HepG2 (cell line): ENCODE results near the gene ST8SIA3. TPM values are rescaled to one million over a fixed set of nuclear protein-coding genes. Genes with fewer than 3 reads are reported as not detected.

Experiments
- ATAC-seq: fragments of 200-7000 bp; cut with Tn5 transposase; 3 replicates; pipeline ENCODE4 v1.9.1; 2020; ENCODE audit warnings: mild to moderate bottlenecking, moderate library complexity
- BruUV-seq: library from RNA; stranded (reverse); fragments of 400-500 nt; replicated peaks from 2 replicates; lab custom pipeline; 2021; lab: Mats Ljungman, UMichigan
- CTCF ChIA-PET: fragments of 300-600 bp; formaldehyde crosslinking; extraction: SDS; loops from one replicate; lab custom pipeline; 2021; ENCODE audit warnings: low total read pairs, inconsistent platforms, low intra/inter-chr PET ratio; lab: Yijun Ruan, JAX
- POLR2A ChIA-PET: fragments of 350-600 bp; sonication (Branson Sonifier 250); formaldehyde crosslinking; loops from one replicate; lab custom pipeline; 2020; ENCODE audit warnings: antibody characterized with exemption, inconsistent platforms; lab: Yijun Ruan, JAX
- DNase-seq: peaks from one replicate; pipeline ENCODE4 v3.0.0-alpha.2; 2015; ENCODE audit warnings: low spot score
- FAIRE-seq: peaks from 3 replicates; lab custom pipeline; 2011; peaks lifted over from hg19 to GRCh38; lab: Jason Lieb, UNC
- H2AFZ ChIP-seq: one replicate; pipeline ENCODE4 v1.6.1; 2011; ENCODE audit warnings: low read length, inconsistent platforms
- H3K27ac ChIP-seq: fragments of 300-600 bp; 3 replicates; pipeline ENCODE4 v1.8.0; 2011; ENCODE audit warnings: mixed run types, mild to moderate bottlenecking, mixed read lengths, low read length, inconsistent platforms; ENCODE audit not compliant: insufficient read depth; ENCODE audit errors: extremely low read length
- H3K27me3 ChIP-seq, 2 experiments: fragments of 200-600 bp in 1 of 2; 2 replicates in 1 of 2; 3 replicates in 1 of 2; pipeline versions ENCODE4 v1.6.0 to v1.8.0; 2011; ENCODE audit warnings: low read length in 2 of 2, mild to moderate bottlenecking in 2 of 2, moderate library complexity in 2 of 2, inconsistent platforms in 1 of 2; ENCODE audit not compliant: insufficient read depth in 2 of 2, control insufficient read depth in 1 of 2
- H3K36me3 ChIP-seq, 2 experiments: fragments of 200-600 bp in 1 of 2; replicated peaks in 1 of 2; 2 replicates in 1 of 2; 3 replicates in 1 of 2; pipeline versions ENCODE4 v1.5.1 to v1.8.0; 2011; ENCODE audit warnings: low read length in 2 of 2, inconsistent platforms in 1 of 2; ENCODE audit not compliant: insufficient read depth in 2 of 2, control insufficient read depth in 1 of 2
- H3K4me1 ChIP-seq: 2 replicates; pipeline ENCODE4 v1.5.1; 2012; ENCODE audit warnings: low read length, inconsistent platforms; ENCODE audit not compliant: insufficient read depth
- H3K4me2 ChIP-seq: 2 replicates; pipeline ENCODE4 v1.6.0; 2011; ENCODE audit warnings: low read depth, low read length, inconsistent platforms
- H3K4me3 ChIP-seq, 3 experiments: fragments of 200-600 bp in 1 of 3; sonication (generic), shearing (Covaris generic) in 1 of 3; replicated peaks in 1 of 3; 2 replicates each; pipeline ENCODE4 v1.5.1; 2011 to 2016; ENCODE audit warnings: low read length in 3 of 3, inconsistent platforms in 2 of 3, low read depth in 2 of 3, mild to moderate bottlenecking in 2 of 3, control low read depth in 1 of 3, mixed read lengths in 1 of 3; ENCODE audit not compliant: insufficient read depth in 1 of 3
- H3K79me2 ChIP-seq: one replicate; pipeline ENCODE4 v1.6.1; 2011; ENCODE audit warnings: low read length, inconsistent platforms; ENCODE audit not compliant: insufficient read depth
- H3K9ac ChIP-seq: 2 replicates; pipeline ENCODE4 v1.6.0; 2011; ENCODE audit warnings: mild to moderate bottlenecking, low read depth, low read length, inconsistent platforms; ENCODE audit not compliant: insufficient read depth
- H3K9me3 ChIP-seq: 2 replicates; pipeline ENCODE4 v1.5.1; 2012; ENCODE audit warnings: mild to moderate bottlenecking, low read length
- H4K20me1 ChIP-seq: 2 replicates; pipeline ENCODE4 v1.6.0; 2011; ENCODE audit warnings: inconsistent platforms, mild to moderate bottlenecking, low read length, moderate library complexity; ENCODE audit not compliant: insufficient read depth
- HNRNPUL1 ChIP-seq: fragments of 200-400 bp; formaldehyde crosslinking; IDR thresholded peaks from 2 replicates; pipeline ENCODE4 v1.6.1; 2017; ENCODE audit warnings: low read depth, mild to moderate bottlenecking, low read length, moderate library complexity
- JUNB ChIP-seq: sonication (generic); formaldehyde crosslinking; IDR thresholded peaks from 2 replicates; pipeline ENCODE4 v1.8.0; 2022; ENCODE audit warnings: missing genetic modification reagents, mild to moderate bottlenecking, borderline replicate concordance
- MAFF ChIP-seq: IDR thresholded peaks from 2 replicates; pipeline ENCODE4 v1.6.1; 2011; ENCODE audit warnings: low read depth, low read length, improper control_type of control experiment
- MAFK ChIP-seq, 2 experiments: IDR thresholded peaks in 1 of 2; conservative IDR thresholded peaks in 1 of 2; 2 replicates each; pipeline ENCODE4 v1.6.1; 2011; ENCODE audit warnings: improper control_type of control experiment in 2 of 2, low read length in 2 of 2
- TAF1 ChIP-seq: sonication (generic); formaldehyde crosslinking; IDR thresholded peaks from 2 replicates; pipeline ENCODE4 v1.4.0; 2020; ENCODE audit warnings: missing genetic modification reagents
- TAF15 ChIP-seq: fragments of 200-400 bp; formaldehyde crosslinking; IDR thresholded peaks from one replicate; pipeline ENCODE4 v1.6.1; 2018; ENCODE audit warnings: mild to moderate bottlenecking, low read depth, low read length; ENCODE audit not compliant: poor library complexity, severe bottlenecking
- TRIM22 ChIP-seq: fragments of 450-650 bp; IDR thresholded peaks from 2 replicates; pipeline ENCODE4 v1.6.1; 2017
- YEATS4 ChIP-seq: sonication (generic); formaldehyde crosslinking; IDR thresholded peaks from 2 replicates; pipeline ENCODE4 v1.4.0; 2020; ENCODE audit warnings: missing genetic modification reagents, borderline replicate concordance
- ZNF580 ChIP-seq: IDR thresholded peaks from 2 replicates; pipeline ENCODE4 v1.6.1; 2016; ENCODE audit warnings: low read depth, borderline replicate concordance
- WGBS: methylation state at CpG from one replicate; pipeline ENCODE4 v1.1.6; 2017; ENCODE audit warnings: low lambda C conversion rate; 5-methylcytosine and 5-hydroxymethylcytosine counted together
- in situ Hi-C: cut with HindIII; loops from 2 replicates; pipeline ENCODE4 v1.10.0; 2017; ENCODE audit warnings: low pct_unique_long_range_greater_than_20kb; ENCODE audit not compliant: extremely low pct_ligation_motif_present
- intact Hi-C: fragments of 100-400 bp; cut with micrococcal nuclease; formaldehyde crosslinking; loops from one replicate; pipeline ENCODE4 v1.10.0; 2022; ENCODE audit not compliant: unreplicated experiment
- polyA plus RNA-seq, 8 experiments: library from polyadenylated mRNA; depleted of rRNA in 3 of 8; stranded (reverse) in 7 of 8; unstranded in 1 of 8; fragments of >200 nt; fragmentation: Illumina TruSeq in 4 of 8; extraction: Trizol in 4 of 8; gene quantifications; 2 replicates each; pipeline versions ENCODE4 v1.2.1 to v1.2.3, GENCODE V29; 2011 to 2016; ENCODE audit warnings: low read depth in 4 of 8, missing spikeins in 1 of 8, mixed read lengths in 1 of 8; ENCODE audit not compliant: insufficient read depth in 1 of 8
- total RNA-seq, 5 experiments: library from RNA; depleted of rRNA; stranded (reverse); fragments of >200 nt; fragmentation: Illumina TruSeq; extraction: Trizol; gene quantifications; 2 replicates each; pipeline ENCODE4 v1.2.3, GENCODE V29; 2016; ENCODE audit warnings: low read depth in 1 of 5

ST8SIA3 gene
- total and polyA plus RNA-seq, 2 of the 13 experiments (the other 11 are each of a cell fraction or from before 2014, with no cell fraction given) = not detected

GRCh38 chr18:57331718-57332117 lies 20.6 kb upstream of the ST8SIA3 start:
- H3K36me3 ChIP-seq = no peaks in the 10 kb centered on the region
- TF ChIP-seq MAFF (peak; percentile 82), MAFK (conservative IDR thresholded peaks at IDR 0.05 in 1 of 2, IDR thresholded peaks at IDR 0.05 in 1 of 2; ENCODE audit: low read length in 2 of 2) (peak; percentile 80 to 87), JUNB (CRISPR knock-in tag) (no peak)
- in situ Hi-C loops (no loop called here), intact Hi-C loops (no loop called here)
- no peak for ATAC-seq
- ChIA-PET CTCF (no interaction called here), POLR2A (no interaction called here)
- DNase-seq = no peak
- H3K4me3 ChIP-seq = no peak overlapping the region
- no peak overlapping the region for H3K27ac ChIP-seq
- H3K79me2 ChIP-seq = no peaks in the 10 kb centered on the region
- BruUV-seq = no TSS peak
- H3K9me3 ChIP-seq = no peaks in the 10 kb centered on the region
- no peaks in the 10 kb centered on the region for H4K20me1 ChIP-seq
- H3K9ac ChIP-seq = no peak overlapping the region
- 68% methylated on average over 2 of the region's 2 CpGs for WGBS
- no peak overlapping the region for H2AFZ ChIP-seq
- no peak for FAIRE-seq
- peaks cover 1 to 3% of the 10 kb centered on the region in 2 experiments; a peak in 2 of 5 replicates for H3K27me3 ChIP-seq
- H3K4me1 ChIP-seq = no peaks in the 10 kb centered on the region
- no peak overlapping the region for H3K4me2 ChIP-seq

- intact Hi-C loops (no loop called here), in situ Hi-C loops (no loop called here)
- FAIRE-seq (no peak), ATAC-seq (peak; percentile 35; the same call in 2 of the 3 replicates), DNase-seq (no peak)
- no peaks in the 10 kb centered on the region for H3K4me1 ChIP-seq
- BruUV-seq = no TSS peak
- no peaks in the 10 kb centered on the region for H3K79me2 ChIP-seq
- no peaks in the 10 kb centered on the region for H3K36me3 ChIP-seq
- no peaks in the 10 kb centered on the region for H3K9me3 ChIP-seq
- no peak overlapping the region for H3K4me2 ChIP-seq
- TF ChIP-seq YEATS4 (CRISPR knock-in tag) = no peak
- no peak for TF ChIP-seq TRIM22
- no peak for TF ChIP-seq HNRNPUL1
- no peak for TF ChIP-seq TAF15
- TF ChIP-seq ZNF580 = no peak
- no peak for TF ChIP-seq TAF1 (CRISPR knock-in tag)
- H3K4me3 ChIP-seq = no peak overlapping the region
- no peaks in the 10 kb centered on the region for H4K20me1 ChIP-seq
- no peak overlapping the region for H3K9ac ChIP-seq
- peaks cover 1 to 3% of the 10 kb centered on the region in 2 experiments; a peak in 2 of 5 replicates for H3K27me3 ChIP-seq
- CTCF ChIA-PET = no interaction called here
- H3K27ac ChIP-seq = no peak overlapping the region
- POLR2A ChIA-PET = no interaction called here
- H2AFZ ChIP-seq = no peak overlapping the region
- WGBS = 13% methylated on average over 1 of the region's 5 CpGs
Measured at GRCh38 chr18:57333940-57334339, 18.4 kb upstream of the ST8SIA3 start.
